Naive thymus-derived CD4-positive, alpha-beta T cell (primary cell): ENCODE data around the gene EPB41L1. TPM values are rescaled to one million over a fixed set of nuclear protein-coding genes. Genes with fewer than 3 reads are reported as not detected.
A peak's percentile ranks its signal among the peaks of the same experiment; 100 is the strongest.

ENCODE experiments used
- ATAC-seq: fragments of 150-1000 bp; cut with Tn5 transposase; 2 replicates; pipeline ENCODE4 v1.10.0; 2021; ENCODE audit warnings: mild to moderate bottlenecking, moderate library complexity
- CTCF ChIA-PET: fragments of 350-600 bp; sonication (Branson Sonifier 250); formaldehyde crosslinking; loops from one replicate; lab custom pipeline; 2021; ENCODE audit warnings: antibody characterized with exemption; lab: Charles Lee
- POLR2A ChIA-PET: fragments of 350-600 bp; sonication (Branson Sonifier 250); formaldehyde crosslinking; loops from one replicate; lab custom pipeline; 2021; ENCODE audit warnings: antibody characterized with exemption, inconsistent platforms; lab: Charles Lee
- DNase-seq, 9 donors: peaks; one replicate each; pipeline versions ENCODE4 v3.0.0 to v3.0.0-alpha.2; 2020 to 2022; ENCODE audit warnings: mixed read lengths in 1 of 9
- H3K27ac ChIP-seq: one replicate; pipeline ENCODE4 v1.7.0; 2013; ENCODE audit warnings: mild to moderate bottlenecking, low read depth, low read length, moderate library complexity
- H3K27me3 ChIP-seq, 2 donors: one replicate each; pipeline ENCODE4 v1.7.0; 2013; ENCODE audit warnings: low read length in 2 of 2, mild to moderate bottlenecking in 2 of 2, moderate library complexity in 2 of 2; ENCODE audit not compliant: control insufficient read depth in 2 of 2, insufficient read depth in 2 of 2
- H3K36me3 ChIP-seq, 3 experiments: 1 replicate in 2 of 3; 2 replicates in 1 of 3; pipeline ENCODE4 v1.7.0; 2013; ENCODE audit warnings: low read length in 3 of 3, mild to moderate bottlenecking in 3 of 3, moderate library complexity in 1 of 3; ENCODE audit not compliant: insufficient read depth in 3 of 3, control insufficient read depth in 2 of 3
- H3K4me1 ChIP-seq, 2 donors: one replicate each; pipeline ENCODE4 v1.7.0; 2013; ENCODE audit warnings: low read length in 2 of 2, mild to moderate bottlenecking in 2 of 2, moderate library complexity in 1 of 2; ENCODE audit not compliant: control insufficient read depth in 2 of 2, insufficient read depth in 2 of 2
- H3K4me3 ChIP-seq: 2 replicates; pipeline ENCODE4 v1.7.0; 2013; ENCODE audit warnings: mild to moderate bottlenecking, low read length
- H3K9me3 ChIP-seq, 3 experiments: 1 replicate in 2 of 3; 2 replicates in 1 of 3; pipeline ENCODE4 v1.7.0; 2013; ENCODE audit warnings: low read length in 3 of 3; ENCODE audit not compliant: control insufficient read depth in 2 of 3
- H3K27ac Mint-ChIP-seq, 9 donors: one replicate each; pipeline ENCODE4 v1.8.0; 2020 to 2022; ENCODE audit warnings: mixed read lengths in 9 of 9, mild to moderate bottlenecking in 8 of 9, moderate library complexity in 5 of 9, inconsistent platforms in 2 of 9
- H3K27me3 Mint-ChIP-seq, 5 donors: one replicate each; pipeline ENCODE4 v1.8.0; 2021 to 2022; ENCODE audit warnings: mixed read lengths in 5 of 5, mild to moderate bottlenecking in 1 of 5
- H3K36me3 Mint-ChIP-seq, 5 donors: one replicate each; pipeline ENCODE4 v1.8.0; 2020 to 2022; ENCODE audit warnings: mixed read lengths in 5 of 5, mild to moderate bottlenecking in 3 of 5, inconsistent platforms in 1 of 5
- H3K4me1 Mint-ChIP-seq, 7 donors: one replicate each; pipeline ENCODE4 v1.8.0; 2020 to 2022; ENCODE audit warnings: mixed read lengths in 7 of 7, mild to moderate bottlenecking in 3 of 7, inconsistent platforms in 1 of 7
- H3K4me3 Mint-ChIP-seq, 10 donors: one replicate each; pipeline ENCODE4 v1.8.0; 2020 to 2022; ENCODE audit warnings: mild to moderate bottlenecking in 10 of 10, mixed read lengths in 10 of 10, moderate library complexity in 6 of 10, inconsistent platforms in 2 of 10
- H3K9me3 Mint-ChIP-seq, 11 donors: one replicate each; pipeline ENCODE4 v1.8.0; 2020 to 2022; ENCODE audit warnings: mixed read lengths in 11 of 11, mild to moderate bottlenecking in 4 of 11, inconsistent platforms in 1 of 11, moderate library complexity in 1 of 11
- intact Hi-C, 2 donors: fragments of 100-400 bp; cut with micrococcal nuclease; formaldehyde crosslinking; loops; one replicate each; pipeline ENCODE4 v1.15.1; 2023
- polyA plus RNA-seq, 2 donors: library from polyadenylated mRNA; unstranded; fragments of 300-500 nt; fragmentation: Illumina TruSeq; gene quantifications; one replicate each; pipeline ENCODE4 v1.2.3, GENCODE V29; 2021
- total RNA-seq, 6 experiments: library from RNA in 5 of 6; stranded (reverse) in 5 of 6; gene quantifications; 1 replicate in 5 of 6; 2 replicates in 1 of 6; pipeline ENCODE4 v1.2.3 and lab custom pipeline; 2021 to 2026

The EPB41L1 gene
- total and polyA plus RNA-seq, 7 experiments from 2014 or later, result 0.05 to 0.81 (median 0.66) TPM; not detected in 2

- ATAC-seq (no peak), DNase-seq (no peak)
- Histone ChIP-seq H3K27ac (no peak overlapping the region), H3K27me3 (no peaks in the 10 kb centered on the region), H3K36me3 (no peaks in the 10 kb centered on the region), H3K9me3 (no peaks in the 10 kb centered on the region), H3K4me1 (no peaks in the 10 kb centered on the region), H3K4me3 (no peak overlapping the region)
- H3K36me3 Mint-ChIP-seq, result no peaks in the 10 kb centered on the region
- H3K9me3 Mint-ChIP-seq, result no peaks in the 10 kb centered on the region
- no peak overlapping the region for H3K4me3 Mint-ChIP-seq
- no peaks in the 10 kb centered on the region for H3K4me1 Mint-ChIP-seq
- intact Hi-C loops, result no loop called here
- POLR2A ChIA-PET, result no interaction called here
- H3K27me3 Mint-ChIP-seq, result peaks cover 0 to 8% (median 0%) of the 10 kb centered on the region in 5 donors
- peak overlapping the region in 1 of 9 donors; percentile 86 for H3K27ac Mint-ChIP-seq
- CTCF ChIA-PET, result interaction anchor here (0.9 to 1.7 kb wide), 2 partner anchors 7 to 16 kb away, joined by 3 to 5 read pairs; no protein-coding TSS in a partner anchor
Measured at GRCh38 chr20:36218380-36219064, 64.0 kb downstream of the EPB41L1 start.

- ATAC-seq (no peak), DNase-seq (no peak)
- ChIA-PET CTCF (no interaction called here), POLR2A (no interaction called here)
- Histone ChIP-seq H3K9me3 (no peaks in the 10 kb centered on the region), H3K4me1 (no peaks in the 10 kb centered on the region), H3K27ac (no peak overlapping the region), H3K36me3 (no peaks in the 10 kb centered on the region), H3K27me3 (no peaks in the 10 kb centered on the region), H3K4me3 (no peak overlapping the region)
- Mint-ChIP-seq H3K4me1 (no peaks in the 10 kb centered on the region), H3K4me3 (no peak overlapping the region), H3K27ac (no peak overlapping the region), H3K36me3 (no peaks in the 10 kb centered on the region), H3K27me3 (peaks cover 0 to 8% (median 0%) of the 10 kb centered on the region in 5 donors), H3K9me3 (no peaks in the 10 kb centered on the region)
- intact Hi-C loops, result no loop called here
Measured at GRCh38 chr20:36219671-36220220, 65.2 kb downstream of the EPB41L1 start.

- H3K36me3 Mint-ChIP-seq, result no peaks in the 10 kb centered on the region
- no peaks in the 10 kb centered on the region for H3K9me3 ChIP-seq
- no peaks in the 10 kb centered on the region for H3K27me3 ChIP-seq
- H3K36me3 ChIP-seq, result no peaks in the 10 kb centered on the region
- H3K27ac ChIP-seq, result no peak overlapping the region
- CTCF ChIA-PET, result interaction anchor here (1.7 kb wide), 1 partner anchor 8 kb away, joined by 5 read pairs; no protein-coding TSS in a partner anchor
- intact Hi-C loops, result no loop called here
- H3K4me3 Mint-ChIP-seq, result no peak overlapping the region
- peaks cover 0 to 12% (median 6%) of the 10 kb centered on the region in 5 donors for H3K27me3 Mint-ChIP-seq
- peaks cover 1 to 28% (median 22%) of the 10 kb centered on the region in 7 donors for H3K4me1 Mint-ChIP-seq
- peaks cover 0 to 2% (median 0%) of the 10 kb centered on the region in 11 donors for H3K9me3 Mint-ChIP-seq
- H3K27ac Mint-ChIP-seq, result no peak overlapping the region
- POLR2A ChIA-PET, result no interaction called here
- no peak overlapping the region for H3K4me3 ChIP-seq
- ATAC-seq (no peak), DNase-seq (no peak)
- peaks cover 0 to 4% of the 10 kb centered on the region in 2 donors for H3K4me1 ChIP-seq
Measured at GRCh38 chr20:36225666-36226065, 71.1 kb downstream of the EPB41L1 start.

GRCh38 chr20:36228770-36229169 is 74.2 kb downstream of the EPB41L1 start:
- ChIA-PET CTCF (interaction anchor here (0.6 to 1.6 kb wide), 5 partner anchors 14 to 382 kb away, joined by 3 to 4 read pairs (median 3); no protein-coding TSS in a partner anchor), POLR2A (no interaction called here)
- Histone ChIP-seq H3K27ac (no peak overlapping the region), H3K9me3 (no peaks in the 10 kb centered on the region), H3K4me3 (no peak overlapping the region), H3K36me3 (no peaks in the 10 kb centered on the region), H3K4me1 (peaks cover 0 to 4% of the 10 kb centered on the region in 2 donors), H3K27me3 (no peaks in the 10 kb centered on the region)
- H3K36me3 Mint-ChIP-seq, result no peaks in the 10 kb centered on the region
- intact Hi-C loops, result no loop called here
- ATAC-seq (no peak), DNase-seq (peak in 1 of 9 donors; percentile 11)
- H3K9me3 Mint-ChIP-seq, result peaks cover 0 to 2% (median 0%) of the 10 kb centered on the region in 11 donors
- H3K27me3 Mint-ChIP-seq, result peaks cover 0 to 19% (median 6%) of the 10 kb centered on the region in 5 donors
- H3K27ac Mint-ChIP-seq, result peak overlapping the region in 6 of 9 donors; percentile 37 to 83 (median 66)
- H3K4me3 Mint-ChIP-seq, result peak overlapping the region in 9 of 10 donors; percentile 5 to 83 (median 48)
- peaks cover 1 to 32% (median 25%) of the 10 kb centered on the region in 7 donors for H3K4me1 Mint-ChIP-seq

- ChIA-PET POLR2A (no interaction called here), CTCF (no interaction called here)
- ATAC-seq (no peak), DNase-seq (no peak)
- no peaks in the 10 kb centered on the region for H3K27me3 ChIP-seq
- H3K4me3 ChIP-seq, result no peak overlapping the region
- H3K36me3 ChIP-seq, result no peaks in the 10 kb centered on the region
- H3K4me1 ChIP-seq, result peaks cover 0 to 4% of the 10 kb centered on the region in 2 donors
- Mint-ChIP-seq H3K36me3 (no peaks in the 10 kb centered on the region), H3K27ac (peak overlapping the region in 6 of 9 donors; percentile 60 to 78 (median 69)), H3K4me1 (peaks cover 1 to 32% (median 25%) of the 10 kb centered on the region in 7 donors), H3K27me3 (peaks cover 0 to 19% (median 6%) of the 10 kb centered on the region in 5 donors), H3K9me3 (peaks cover 0 to 2% (median 0%) of the 10 kb centered on the region in 11 donors), H3K4me3 (peak overlapping the region; percentile 33 to 83 (median 58))
- no peak overlapping the region for H3K27ac ChIP-seq
- H3K9me3 ChIP-seq, result no peaks in the 10 kb centered on the region
- intact Hi-C loops, result no loop called here
Measured at GRCh38 chr20:36230019-36230418, 75.5 kb downstream of the EPB41L1 start.

GRCh38 chr20:36231331-36231730 is 76.8 kb downstream of the EPB41L1 start:
- H3K9me3 Mint-ChIP-seq, result no peaks in the 10 kb centered on the region
- no peaks in the 10 kb centered on the region for H3K36me3 Mint-ChIP-seq
- DNase-seq (no peak), ATAC-seq (no peak)
- H3K27ac Mint-ChIP-seq, result peak overlapping the region in 1 of 9 donors; percentile 77
- Histone ChIP-seq H3K27me3 (no peaks in the 10 kb centered on the region), H3K4me3 (no peak overlapping the region), H3K36me3 (no peaks in the 10 kb centered on the region), H3K27ac (no peak overlapping the region), H3K4me1 (peaks cover 0 to 7% of the 10 kb centered on the region in 2 donors), H3K9me3 (no peaks in the 10 kb centered on the region)
- peaks cover 7 to 39% (median 32%) of the 10 kb centered on the region in 7 donors for H3K4me1 Mint-ChIP-seq
- H3K27me3 Mint-ChIP-seq, result peaks cover 0 to 13% (median 0%) of the 10 kb centered on the region in 5 donors
- ChIA-PET POLR2A (interaction anchor here (0.6 to 0.7 kb wide), 2 partner anchors 487 to 947 kb away, joined by 4 read pairs; no protein-coding TSS in a partner anchor), CTCF (interaction anchor here (0.9 kb wide), 1 partner anchor 32 kb away, joined by 3 read pairs; no protein-coding TSS in a partner anchor)
- no peak overlapping the region for H3K4me3 Mint-ChIP-seq
- intact Hi-C loops, result no loop called here
